ENCODE results near the gene RICTOR.

RICTOR gene

DNA sequence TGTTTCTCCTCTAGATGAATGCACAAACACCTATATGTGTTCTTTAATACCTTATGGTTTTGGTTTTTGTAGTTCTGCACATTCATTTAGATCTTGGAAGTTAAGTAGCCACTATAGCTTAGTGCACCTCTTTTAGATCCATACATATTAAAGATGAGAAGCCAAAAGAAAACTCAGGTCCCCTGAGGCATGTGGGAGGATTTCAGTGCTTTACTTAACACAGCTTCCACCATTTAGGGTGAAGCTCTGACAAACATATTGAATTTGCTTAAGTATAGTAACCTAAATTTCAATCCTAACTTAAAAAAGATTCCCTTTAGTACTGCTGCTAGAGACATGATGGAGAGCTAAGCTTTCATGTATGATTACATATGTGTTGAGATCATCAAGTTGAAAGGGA is 25.6 kb upstream of the RICTOR start:
- DNase-seq, result no peak

DNA sequence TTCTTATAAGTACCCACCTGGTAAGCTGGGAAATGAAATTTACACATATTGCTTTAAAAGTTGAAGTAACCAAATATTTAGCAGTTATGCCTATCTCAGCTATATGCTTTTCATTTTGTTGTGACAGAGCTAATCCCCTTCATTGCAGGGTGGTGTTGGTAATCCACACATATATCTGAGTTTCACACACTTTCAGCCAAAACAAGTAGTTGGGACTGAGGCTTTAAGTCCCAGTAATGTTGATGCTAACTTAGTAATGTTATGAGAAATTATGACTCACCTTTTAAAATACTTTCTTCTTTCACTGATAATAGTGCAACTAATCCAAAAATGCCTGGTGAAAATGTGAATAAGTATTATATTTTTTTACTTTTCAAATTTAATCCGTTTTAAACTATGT is 19.2 kb upstream of the RICTOR start:
- no peak for DNase-seq

DNA sequence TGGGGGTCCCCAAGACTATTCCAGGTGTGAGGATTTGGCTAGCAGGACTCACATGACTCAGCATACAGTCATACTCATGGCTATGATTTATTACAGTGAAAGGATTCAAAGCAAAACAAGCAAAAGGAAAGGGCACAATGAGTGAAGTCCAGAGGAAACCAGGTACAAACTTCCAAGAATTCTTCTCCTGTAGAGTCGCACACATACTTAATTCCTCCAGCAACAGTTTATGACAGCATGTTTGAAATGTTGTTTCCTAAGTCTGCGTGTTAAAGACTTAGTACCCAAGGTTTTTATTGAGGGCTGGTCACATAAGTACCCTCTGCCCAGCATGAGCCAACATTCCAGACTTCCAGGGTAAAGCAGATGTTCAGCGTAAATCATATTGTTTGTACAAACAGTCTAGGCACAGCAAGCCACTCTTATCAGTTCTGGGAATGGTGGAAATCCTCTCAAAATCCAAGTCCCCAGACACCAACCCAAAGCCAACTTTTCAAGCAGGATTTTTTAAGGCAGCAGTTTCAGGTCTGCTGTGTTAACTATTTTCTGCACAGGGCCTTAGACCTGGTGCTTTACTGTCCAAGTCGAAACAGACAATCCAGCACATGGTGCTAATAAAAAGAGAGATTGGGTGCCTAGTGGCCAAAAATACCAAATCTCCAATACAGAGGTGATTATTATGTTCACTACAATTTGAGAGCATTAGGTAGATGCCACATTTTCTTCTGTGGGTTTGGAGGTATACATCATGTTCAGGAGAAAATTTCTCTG is 18.6 kb upstream of the RICTOR start:
- no peak for DNase-seq

DNA sequence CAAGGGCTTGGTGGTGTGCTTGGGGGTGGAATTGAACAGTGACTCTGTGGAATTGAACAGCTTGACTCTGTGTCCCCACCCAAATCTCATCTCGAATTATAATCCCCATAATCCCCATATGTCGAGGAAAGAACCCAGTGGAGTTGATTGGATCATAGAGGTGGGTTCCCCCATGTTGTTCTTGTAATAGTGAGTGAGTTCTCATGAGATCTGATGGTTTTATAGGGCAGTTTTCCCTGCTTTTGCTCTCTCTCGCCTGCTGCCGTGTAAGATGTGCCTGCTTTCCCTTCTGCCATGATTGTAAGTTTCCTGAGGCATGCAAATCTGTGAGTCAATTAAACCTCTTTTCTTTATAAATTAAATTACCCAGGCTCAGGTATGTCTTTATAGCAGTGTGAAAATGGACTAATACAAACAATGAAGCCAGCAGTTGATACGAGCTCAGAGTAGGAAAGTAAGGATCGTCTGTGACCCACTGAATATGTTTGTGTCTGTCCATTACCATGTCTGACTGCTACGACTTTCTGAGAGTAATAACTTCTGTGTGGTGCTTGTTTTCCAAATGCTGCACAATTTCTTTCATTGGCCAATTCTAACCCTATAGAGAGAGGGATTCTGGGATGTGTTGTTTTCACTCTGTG is 17.9 kb upstream of the RICTOR start:
- no peak for DNase-seq

DNA sequence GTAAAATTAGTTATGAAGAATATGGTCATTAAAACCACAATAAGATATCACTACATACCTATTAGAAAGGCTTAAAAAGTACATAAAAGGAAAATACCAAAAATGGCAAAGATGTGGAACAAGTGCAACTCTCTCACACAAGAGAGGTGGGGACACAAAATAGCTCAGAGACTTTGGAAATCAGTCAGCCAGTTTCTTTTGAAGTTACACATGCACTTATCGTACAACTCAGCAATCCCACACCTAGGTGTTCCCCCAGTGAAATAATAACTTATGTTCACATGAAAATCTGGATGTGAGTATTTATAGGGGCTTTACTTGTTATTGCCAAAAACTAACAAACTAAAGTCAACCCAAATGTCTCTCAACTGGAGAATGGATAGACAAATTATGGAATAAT is 9.8 kb upstream of the RICTOR start:
- DNase-seq, result no peak

DNA sequence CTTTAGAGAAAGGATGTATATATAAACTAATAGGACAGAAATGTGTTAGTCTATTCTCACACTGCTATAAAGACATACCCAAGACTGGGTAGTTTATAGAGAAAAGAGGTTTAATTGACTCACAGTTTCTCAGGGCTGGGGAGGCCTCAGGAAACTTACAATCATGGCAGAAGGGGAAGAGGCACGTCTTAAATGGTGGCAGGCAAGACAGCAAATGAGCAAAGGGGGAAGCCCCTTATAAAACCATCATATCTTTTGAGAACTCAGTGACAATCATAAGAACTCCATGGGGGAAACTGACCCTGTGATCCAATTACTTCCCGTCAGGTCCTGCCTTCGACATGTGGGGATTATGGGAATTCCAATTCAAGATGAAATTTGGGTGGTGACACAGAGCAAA is 8.8 kb upstream of the RICTOR start:
- DNase-seq, result no peak

DNA sequence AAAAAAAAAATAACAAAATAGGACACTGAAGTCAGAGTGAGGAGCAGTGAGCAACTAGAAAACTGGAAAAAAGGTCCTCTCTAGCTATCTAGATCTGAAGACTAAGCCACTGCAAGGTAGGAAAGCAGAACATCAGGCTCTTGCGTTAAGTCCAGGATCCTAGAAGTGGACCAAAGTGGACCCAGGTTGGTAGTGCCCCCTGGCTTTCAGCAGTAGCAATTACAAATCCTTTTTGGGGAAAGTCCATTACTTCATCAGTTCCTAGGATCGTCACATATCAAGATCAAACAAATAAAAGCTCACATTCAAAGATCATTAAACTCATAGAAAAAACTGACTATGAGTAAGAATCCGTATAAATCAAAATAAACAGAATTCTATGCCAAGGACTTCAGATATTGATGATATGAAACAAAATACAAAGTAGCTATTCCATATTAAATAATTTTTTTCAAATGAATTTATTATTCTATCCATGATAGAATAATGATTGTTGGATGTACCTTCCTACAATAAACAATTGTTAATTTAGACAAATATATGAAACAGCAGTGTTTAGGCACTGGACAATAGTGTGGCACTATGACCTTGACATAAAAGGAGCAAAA is 6.5 kb upstream of the RICTOR start:
- DNase-seq, result peak; percentile 59

DNA sequence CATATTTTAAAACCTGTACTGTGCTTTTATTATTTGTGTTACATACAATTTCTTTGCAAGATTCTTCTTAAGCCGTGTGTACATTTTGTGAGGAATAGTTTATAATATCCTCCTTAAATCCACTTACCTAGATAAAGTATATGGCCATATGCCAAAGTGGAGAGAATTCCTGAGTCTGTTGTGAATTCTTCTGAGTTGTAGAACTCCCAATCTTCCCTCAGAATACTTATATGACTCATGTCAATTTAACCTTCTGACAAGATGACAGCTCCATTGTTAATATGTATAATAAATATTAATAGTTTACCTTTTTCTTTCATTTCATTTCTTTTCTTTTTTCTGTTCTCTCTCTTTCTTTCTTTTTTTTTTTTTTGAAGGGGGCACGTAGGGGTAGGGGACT is 6.0 kb upstream of the RICTOR start:
- DNase-seq, result no peak

DNA sequence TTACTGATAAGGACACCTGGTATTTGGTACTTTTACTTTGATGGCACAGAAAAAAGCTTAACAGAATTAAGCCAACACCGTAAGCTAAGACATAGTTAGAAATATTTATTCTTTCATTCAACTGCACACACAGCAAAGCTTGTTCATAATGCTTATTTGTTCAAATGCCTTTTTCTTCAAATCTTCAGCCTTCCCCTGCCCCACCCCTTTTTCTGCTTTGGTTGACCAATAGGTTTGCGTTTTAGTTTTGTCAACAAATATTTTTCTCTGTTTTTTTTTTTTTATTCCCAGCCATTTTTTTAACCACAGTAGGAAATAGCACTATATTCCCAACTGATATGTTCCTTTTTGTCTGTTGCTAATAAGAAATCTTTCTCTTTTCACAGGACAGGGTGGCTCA is 4.9 kb upstream of the RICTOR start:
- DNase-seq, result no peak

DNA sequence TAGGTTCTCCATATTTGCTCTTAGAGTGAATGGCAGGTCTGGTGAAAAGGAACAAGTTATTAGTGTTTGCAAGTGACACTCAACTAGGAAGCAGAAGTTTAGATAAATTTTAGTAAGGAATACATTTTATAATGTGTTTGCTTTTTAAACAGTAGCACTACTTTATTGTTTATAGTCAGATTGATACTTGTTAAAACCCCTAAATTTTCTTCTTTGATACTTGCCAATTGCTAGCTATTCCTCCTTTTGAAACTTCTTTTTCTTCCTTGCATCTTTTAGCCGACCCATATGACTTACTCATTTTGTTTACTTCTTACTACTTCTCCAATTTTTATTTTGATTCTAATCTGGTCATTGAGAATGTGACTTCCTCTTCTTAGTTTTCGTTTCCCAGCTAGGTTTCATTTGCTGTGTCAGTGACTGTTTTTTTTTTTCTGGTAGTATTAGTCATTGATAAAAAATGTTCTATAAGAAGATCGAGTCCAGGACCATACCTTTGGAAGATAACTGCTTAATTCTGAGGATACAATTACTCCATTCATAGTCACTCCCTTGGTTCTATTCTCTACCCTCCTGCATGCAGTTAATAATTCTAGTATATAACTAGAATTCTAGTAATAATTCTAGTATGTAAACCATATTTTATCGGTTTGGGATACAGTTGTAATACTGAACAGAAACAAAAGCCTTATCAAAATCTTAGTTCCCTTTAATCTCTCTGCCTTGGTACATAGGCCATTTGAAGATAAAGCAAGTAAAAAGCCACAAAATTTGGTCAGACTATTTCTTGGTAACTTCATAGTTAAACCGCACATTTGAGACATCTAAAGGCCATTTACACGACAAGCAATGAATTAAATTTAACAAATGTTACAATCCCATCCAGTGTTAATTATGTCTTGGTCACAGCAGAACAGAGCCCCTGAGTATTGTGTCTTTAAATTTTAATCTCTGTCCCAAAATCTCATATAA is 2.8 kb upstream of the RICTOR start:
- DNase-seq, result no peak

DNA sequence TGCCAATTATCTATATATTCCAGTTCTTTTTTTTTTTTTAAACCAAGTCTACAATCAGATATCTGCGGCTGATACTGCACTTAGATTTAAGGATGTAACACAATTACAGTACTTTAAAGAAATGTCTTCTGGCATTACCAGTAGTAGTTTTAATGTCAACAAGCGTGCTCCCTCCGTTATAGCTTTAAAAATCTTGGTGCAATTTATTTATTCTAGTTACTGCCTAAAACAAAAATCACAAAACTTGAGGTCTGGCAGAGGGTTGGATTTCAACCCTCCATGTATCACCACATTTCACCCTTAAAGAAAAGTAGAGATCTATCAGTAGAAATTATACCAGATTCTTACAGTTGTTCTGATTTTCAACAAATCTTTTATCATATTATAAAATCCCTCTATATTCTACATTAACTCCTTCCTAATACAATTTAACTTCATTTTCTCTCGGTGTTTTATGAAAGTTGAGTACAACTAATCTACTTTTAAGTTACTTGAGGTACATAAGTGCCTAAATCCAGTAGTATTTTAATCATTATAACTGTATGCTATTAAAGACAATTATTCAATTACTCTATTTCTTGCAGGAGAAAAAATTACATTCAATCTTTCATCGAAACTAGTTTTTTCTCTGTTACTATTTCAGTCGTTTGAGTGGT is 2.0 kb upstream of the RICTOR start:
- no peak for DNase-seq

DNA sequence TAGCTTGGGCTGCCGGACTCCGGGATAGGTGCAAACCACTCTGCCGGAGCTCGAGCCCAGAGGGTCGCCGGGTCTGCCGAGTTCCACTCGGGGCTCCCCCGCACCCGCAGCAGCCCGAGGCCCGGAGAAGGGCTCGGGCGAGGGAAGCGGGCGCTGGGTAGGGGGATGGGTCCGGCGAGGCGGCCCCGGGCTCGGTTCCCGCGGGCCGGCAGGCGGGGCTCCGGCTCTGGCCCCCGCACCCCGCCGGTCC is 507 bp downstream of the RICTOR start:
- DNase-seq, result no peak

DNA sequence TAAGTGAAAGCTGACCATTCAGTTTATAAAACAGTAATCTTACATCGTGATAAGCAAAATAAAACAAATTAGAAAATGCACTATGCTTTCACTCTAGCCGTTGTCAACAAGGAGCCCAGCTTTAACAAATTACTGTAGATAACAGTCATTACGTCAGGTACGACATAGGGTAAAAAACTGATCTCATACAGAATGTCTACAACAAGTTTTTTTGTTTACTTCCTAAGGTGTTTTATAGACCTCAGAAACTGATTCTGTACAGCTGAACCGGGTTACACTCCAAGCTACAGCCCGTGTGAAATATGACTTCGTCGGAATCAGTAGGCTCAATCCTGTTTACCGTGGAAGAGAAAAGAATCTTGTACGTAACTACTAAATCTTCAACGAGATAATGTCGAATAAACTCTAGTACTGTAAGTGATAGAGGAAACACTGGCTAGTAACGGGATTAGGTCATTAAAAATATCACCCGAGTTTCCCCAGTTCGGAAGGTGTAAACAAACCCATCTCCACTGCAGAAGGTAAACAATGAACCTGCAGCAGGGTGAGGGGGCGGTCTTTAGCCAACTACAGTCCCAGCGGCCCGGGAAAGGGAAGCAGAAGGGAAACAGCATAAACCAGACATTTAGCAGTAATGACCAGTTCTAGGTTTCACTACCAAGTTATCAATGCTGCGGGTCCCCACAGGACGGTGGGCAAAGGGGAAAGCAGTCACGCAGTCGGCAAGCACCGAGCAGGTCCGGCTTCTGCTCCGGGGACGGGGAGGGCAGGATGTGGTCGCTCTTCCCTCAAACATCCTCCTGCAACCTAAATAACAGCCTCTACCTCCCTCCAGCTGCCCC is 1.1 kb downstream of the RICTOR start:
- DNase-seq, result peak; percentile 56

DNA sequence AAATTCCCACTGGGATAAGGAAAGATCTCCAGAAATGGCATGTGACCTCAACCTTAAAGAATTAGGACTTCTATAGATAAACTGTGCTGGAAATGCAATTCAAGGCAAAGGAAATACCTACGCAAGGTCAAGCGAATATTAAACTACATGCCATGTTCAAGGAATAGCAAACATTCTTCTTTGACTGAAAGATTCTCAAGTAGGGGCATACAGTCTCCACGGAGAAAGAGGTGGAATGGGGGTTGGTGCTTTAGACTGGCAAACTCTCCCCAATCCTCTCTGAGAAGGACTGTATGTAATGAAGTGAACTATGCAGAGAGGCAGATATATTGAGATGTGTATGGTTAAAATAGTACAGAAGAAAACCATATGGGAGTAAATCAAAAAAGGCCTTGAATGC is 6.1 kb downstream of the RICTOR start:
- no peak for DNase-seq

DNA sequence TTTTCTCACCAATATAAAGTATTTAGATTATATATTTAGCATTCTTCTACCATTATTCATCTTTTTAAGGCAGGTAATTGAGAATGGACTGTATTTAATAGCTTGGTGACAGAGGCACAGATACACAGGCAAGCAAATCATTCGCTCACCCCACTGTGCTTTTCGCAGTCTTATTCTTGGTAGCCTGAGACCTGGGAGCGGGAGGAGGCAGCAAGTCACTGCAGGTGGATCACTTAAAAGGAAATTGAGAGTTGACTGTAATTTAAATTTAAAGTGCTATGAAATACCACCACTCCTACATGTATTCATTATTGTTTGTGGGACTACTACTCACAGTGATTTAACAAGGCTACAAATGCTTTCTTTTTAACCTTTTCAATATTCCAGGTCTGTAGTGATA is 9.7 kb downstream of the RICTOR start:
- no peak for DNase-seq

DNA sequence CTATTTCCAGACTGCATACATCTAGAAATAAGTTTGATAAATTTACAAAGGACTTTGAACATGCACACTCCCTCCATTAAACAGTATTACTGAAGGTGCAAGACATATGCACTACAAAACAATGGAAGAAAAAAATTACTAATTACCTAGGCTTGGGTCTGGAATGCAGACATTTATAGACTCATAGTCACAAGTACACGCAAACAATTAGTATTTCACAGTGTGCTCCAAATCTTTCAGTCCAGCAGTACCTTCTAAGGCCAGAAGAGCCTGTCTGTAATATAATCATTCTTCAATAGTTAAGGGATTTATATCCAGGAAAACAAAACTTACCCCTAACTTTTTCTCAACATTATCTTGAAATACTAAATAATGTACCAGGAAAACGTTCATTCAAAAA is 11.2 kb downstream of the RICTOR start:
- no peak for DNase-seq

DNA sequence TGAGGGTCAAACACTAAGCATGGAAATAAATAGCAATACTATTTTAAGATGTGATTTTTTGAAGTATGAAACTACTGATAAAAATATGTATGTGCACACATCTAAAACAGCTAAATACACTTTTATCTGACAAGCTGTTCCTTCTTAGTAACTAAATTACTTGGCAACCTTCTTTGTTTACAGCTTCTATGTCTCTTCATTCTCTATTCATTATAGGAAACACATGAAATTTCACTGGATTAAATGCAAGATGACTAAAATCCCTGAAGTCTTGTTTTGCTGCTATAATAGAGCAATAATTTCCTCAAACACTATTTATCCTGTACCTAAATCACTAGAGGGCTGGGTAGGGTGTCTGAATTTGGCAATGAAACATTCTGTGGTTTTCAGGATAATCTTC is 11.7 kb downstream of the RICTOR start:
- no peak for DNase-seq

DNA sequence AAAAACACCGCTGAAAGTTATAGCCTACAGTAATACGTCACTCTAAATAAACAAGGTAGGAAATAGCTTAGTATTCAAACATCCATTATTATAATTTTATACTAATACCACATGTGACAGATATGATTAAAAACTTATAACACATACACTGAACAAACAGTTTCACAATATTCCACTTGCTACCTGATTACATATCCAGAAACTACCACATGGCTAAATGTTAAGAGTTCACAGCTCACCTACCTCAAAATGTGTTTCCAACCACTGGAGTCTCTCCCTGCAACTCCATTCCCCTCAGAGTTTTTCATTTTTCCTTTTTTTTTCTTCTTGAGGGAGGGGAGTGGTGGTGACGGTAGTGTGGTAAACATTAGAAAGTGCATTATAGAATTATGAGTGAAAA is 12.1 kb downstream of the RICTOR start:
- no peak for DNase-seq

DNA sequence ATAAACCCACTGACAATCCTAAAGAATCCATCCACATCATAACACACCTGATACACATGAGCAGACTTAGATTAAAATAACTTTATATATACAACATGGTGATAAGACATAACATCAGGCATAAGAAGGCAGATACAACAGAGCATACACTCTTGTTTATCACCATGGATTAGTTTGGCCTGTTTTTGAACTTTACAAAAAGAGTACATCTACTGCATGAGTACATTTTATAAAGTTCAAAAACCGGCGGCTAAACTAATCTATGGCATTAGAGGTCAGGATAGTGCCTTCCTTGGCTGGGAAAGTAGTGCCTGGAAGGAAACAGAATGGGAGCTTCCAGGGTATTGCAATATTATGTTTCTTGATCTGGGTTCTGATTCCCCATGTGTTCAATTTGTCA is 15.1 kb downstream of the RICTOR start:
- DNase-seq, result no peak

DNA sequence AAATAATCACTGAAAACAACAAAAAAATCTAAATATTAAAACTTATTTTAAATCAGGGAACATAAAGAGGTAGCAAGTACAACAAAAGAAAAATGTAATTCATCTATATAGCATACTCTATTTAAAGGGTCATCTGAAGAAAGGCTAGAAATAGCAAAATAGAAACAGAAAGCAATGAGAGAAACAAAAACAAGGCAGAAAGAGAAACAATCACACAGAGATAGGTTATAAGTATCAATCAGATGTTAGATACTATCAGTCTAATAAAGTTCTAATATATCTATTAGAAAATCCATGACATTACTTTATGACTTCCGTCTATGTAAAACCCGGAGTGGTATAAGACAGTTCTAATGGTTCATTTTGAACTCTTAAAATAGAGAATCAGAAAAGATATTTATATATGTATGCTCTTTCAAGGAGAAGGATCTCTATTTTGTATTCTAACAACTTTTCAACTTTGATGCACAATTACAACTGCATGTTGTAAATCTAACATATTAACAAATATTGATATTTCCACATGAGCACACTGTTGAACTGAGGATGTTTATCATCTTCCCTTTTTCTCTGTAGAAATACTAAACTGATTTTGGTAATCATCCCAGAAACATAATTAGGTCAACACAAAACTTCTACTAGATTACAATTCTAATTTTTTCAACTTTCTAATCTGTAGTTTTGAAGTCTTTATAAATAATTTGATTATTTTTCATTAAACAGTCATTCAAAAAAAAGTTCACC is 15.8 kb downstream of the RICTOR start:
- DNase-seq, result no peak

DNA sequence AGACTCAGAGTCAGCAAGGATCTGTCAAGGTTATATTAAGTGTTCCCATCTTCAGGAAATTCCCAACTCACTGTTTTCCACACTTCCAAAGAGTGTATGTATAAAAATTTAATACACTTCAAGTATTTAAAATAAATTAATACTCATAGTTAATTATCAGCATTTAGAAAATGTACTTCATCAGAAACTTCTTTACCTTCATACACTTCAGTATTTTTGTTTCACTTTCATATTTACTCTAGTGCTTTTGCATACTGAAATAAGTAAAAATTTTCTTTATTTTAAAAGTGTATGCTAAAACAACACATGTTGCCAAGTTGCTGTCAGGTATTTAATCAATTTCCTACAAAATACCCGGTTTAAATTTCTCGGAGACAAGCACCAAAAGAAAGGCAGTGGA is 16.5 kb downstream of the RICTOR start:
- DNase-seq, result no peak

Measured in CD4-positive, alpha-beta T cell treated with Interferon gamma for 1 hour (primary cell).